Measurements from ENCODE around the gene DOCK2. TPM values are rescaled to one million over a fixed set of nuclear protein-coding genes. Genes with fewer than 3 reads are reported as not detected.

DOCK2 gene
- polyA plus RNA-seq, 1 of the 3 experiments (the other 2 are of a cell fraction), result 3.8 TPM

DNA sequence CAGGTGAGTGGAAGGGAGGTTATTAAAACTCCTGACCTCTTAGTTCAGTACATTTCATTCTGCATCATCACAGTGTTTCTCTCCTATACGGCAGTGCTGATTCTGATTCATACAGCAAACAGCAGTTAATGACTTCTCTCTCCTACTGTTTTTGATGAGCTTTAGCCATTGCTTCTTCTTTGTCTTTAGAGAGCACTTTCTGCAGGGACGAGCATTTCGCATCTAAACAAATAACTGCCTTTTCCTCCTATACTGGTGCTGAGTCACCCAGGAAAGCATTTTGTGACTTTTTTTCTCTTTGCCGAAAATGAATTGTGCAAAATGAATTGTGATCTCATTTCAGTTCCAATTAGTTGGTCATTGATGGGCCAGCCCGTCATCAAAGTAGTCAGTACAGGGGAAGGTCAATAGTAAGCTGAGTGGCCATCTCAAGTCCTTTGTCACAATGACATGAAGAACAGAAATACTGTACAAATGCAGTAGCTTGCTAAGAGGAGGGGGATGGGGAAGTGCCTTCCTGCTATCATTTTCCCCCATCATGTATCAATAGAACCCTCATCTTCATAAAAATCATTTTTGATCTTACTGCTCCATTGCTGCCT is 244.7 kb downstream of the DOCK2 start:
- ChIA-PET CTCF (interaction anchor here (1.3 kb wide), 1 partner anchor 99 kb away, joined by 4 read pairs; the partner anchor contains the start of gene INSYN2B), POLR2A (no interaction called here)
- Histone ChIP-seq H3K4me3 (ENCODE audit: low read depth in 2 of 2, low read length in 1 of 2) (no peak overlapping the region), H3K4me2 (no peak overlapping the region), H3K79me2 (ENCODE audit: insufficient read depth) (peaks cover 12% of the 10 kb centered on the region; the same call in 1 of the 2 replicates), H3K9ac (no peak overlapping the region), H3F3A (replicated peaks; ENCODE audit: insufficient read depth) (no peaks in the 10 kb centered on the region), H3K36me3 (replicated peaks in 1 of 2; ENCODE audit: control insufficient read depth in 1 of 2, insufficient read depth in 2 of 2, low read length in 1 of 2) (peaks cover 0 to 56% of the 10 kb centered on the region in 2 experiments), H2AFZ (ENCODE audit: low read depth) (no peak overlapping the region), H3K27me3 (ENCODE audit: insufficient read depth) (no peaks in the 10 kb centered on the region), H3K27ac (ENCODE audit: low read depth in 2 of 2, low read length in 1 of 2) (no peak overlapping the region), H3K4me1 (ENCODE audit: control insufficient read depth in 1 of 2, insufficient read depth in 2 of 2, low read depth in 1 of 2, low read length in 1 of 2) (no peaks in the 10 kb centered on the region), H4K20me1 (ENCODE audit: insufficient read depth) (no peaks in the 10 kb centered on the region), H3K9me3 (no peaks in the 10 kb centered on the region), H3K9me2 (no peaks in the 10 kb centered on the region)
- TF ChIP-seq SMC3 (IDR thresholded peaks at IDR 0.05; ENCODE audit: low read depth, low read length) (no peak), RFX5 (IDR thresholded peaks at IDR 0.05; ENCODE audit: low read length) (no peak), MEF2A (IDR thresholded peaks at IDR 0.05; ENCODE audit: borderline replicate concordance, low read depth) (no peak), RAD21 (IDR thresholded peaks at IDR 0.05; ENCODE audit: low read length) (no peak)
- TF ChIP-seq, protein P1, sequence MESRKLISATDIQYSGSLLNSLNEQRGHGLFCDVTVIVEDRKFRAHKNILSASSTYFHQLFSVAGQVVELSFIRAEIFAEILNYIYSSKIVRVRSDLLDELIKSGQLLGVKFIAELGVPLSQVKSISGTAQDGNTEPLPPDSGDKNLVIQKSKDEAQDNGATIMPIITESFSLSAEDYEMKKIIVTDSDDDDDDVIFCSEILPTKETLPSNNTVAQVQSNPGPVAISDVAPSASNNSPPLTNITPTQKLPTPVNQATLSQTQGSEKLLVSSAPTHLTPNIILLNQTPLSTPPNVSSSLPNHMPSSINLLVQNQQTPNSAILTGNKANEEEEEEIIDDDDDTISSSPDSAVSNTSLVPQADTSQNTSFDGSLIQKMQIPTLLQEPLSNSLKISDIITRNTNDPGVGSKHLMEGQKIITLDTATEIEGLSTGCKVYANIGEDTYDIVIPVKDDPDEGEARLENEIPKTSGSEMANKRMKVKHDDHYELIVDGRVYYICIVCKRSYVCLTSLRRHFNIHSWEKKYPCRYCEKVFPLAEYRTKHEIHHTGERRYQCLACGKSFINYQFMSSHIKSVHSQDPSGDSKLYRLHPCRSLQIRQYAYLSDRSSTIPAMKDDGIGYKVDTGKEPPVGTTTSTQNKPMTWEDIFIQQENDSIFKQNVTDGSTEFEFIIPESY (IDR thresholded peaks at IDR 0.05; ENCODE audit: borderline replicate concordance, low read depth), result no peak
- TF ChIP-seq, protein P2, sequence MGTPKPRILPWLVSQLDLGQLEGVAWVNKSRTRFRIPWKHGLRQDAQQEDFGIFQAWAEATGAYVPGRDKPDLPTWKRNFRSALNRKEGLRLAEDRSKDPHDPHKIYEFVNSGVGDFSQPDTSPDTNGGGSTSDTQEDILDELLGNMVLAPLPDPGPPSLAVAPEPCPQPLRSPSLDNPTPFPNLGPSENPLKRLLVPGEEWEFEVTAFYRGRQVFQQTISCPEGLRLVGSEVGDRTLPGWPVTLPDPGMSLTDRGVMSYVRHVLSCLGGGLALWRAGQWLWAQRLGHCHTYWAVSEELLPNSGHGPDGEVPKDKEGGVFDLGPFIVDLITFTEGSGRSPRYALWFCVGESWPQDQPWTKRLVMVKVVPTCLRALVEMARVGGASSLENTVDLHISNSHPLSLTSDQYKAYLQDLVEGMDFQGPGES (IDR thresholded peaks at IDR 0.05; ENCODE audit: low read depth, low read length), result no peak
- TF ChIP-seq, protein P3, sequence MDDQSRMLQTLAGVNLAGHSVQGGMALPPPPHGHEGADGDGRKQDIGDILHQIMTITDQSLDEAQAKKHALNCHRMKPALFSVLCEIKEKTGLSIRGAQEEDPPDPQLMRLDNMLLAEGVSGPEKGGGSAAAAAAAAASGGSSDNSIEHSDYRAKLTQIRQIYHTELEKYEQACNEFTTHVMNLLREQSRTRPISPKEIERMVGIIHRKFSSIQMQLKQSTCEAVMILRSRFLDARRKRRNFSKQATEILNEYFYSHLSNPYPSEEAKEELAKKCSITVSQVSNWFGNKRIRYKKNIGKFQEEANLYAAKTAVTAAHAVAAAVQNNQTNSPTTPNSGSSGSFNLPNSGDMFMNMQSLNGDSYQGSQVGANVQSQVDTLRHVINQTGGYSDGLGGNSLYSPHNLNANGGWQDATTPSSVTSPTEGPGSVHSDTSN (IDR thresholded peaks at IDR 0.05), result no peak
- TF ChIP-seq, protein P4, sequence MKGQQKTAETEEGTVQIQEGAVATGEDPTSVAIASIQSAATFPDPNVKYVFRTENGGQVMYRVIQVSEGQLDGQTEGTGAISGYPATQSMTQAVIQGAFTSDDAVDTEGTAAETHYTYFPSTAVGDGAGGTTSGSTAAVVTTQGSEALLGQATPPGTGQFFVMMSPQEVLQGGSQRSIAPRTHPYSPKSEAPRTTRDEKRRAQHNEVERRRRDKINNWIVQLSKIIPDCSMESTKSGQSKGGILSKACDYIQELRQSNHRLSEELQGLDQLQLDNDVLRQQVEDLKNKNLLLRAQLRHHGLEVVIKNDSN (IDR thresholded peaks at IDR 0.05; ENCODE audit: borderline replicate concordance, low read depth), result no peak
- WGBS (ENCODE audit: low lambda C conversion rate), result 80% methylated on average over 5 of the region's 5 CpGs
- no peak for DNase-seq

DNA sequence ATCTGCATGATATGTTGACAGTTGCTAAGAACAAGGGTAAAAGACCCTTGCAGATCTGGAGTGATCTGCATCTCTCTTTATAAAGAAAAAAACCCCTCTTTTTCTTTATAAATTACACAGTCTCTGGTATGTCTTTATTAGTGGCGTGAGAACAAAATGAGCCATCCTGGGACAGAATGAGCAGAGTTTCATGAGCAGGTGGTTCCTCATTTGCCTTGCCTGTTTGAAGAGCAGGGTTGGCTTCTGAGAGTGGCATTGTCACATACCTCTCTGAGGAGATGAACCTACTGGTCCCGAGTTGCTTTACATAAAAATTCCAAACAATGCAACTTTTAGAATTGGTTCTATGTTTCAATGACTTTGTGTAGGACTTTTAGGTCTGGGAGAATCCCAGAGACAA is 249.0 kb downstream of the DOCK2 start:
- Histone ChIP-seq H3K9me3 (no peaks in the 10 kb centered on the region), H3F3A (replicated peaks; ENCODE audit: insufficient read depth) (no peaks in the 10 kb centered on the region), H3K27ac (ENCODE audit: low read depth in 2 of 2, low read length in 1 of 2) (no peak overlapping the region), H2AFZ (ENCODE audit: low read depth) (no peak overlapping the region), H3K4me2 (no peak overlapping the region), H3K9me2 (no peaks in the 10 kb centered on the region), H3K4me3 (ENCODE audit: low read depth in 2 of 2, low read length in 1 of 2) (no peak overlapping the region), H3K9ac (no peak overlapping the region), H4K20me1 (ENCODE audit: insufficient read depth) (no peaks in the 10 kb centered on the region), H3K79me2 (ENCODE audit: insufficient read depth) (peaks cover 13% of the 10 kb centered on the region; the same call in 1 of the 2 replicates), H3K27me3 (ENCODE audit: insufficient read depth) (no peaks in the 10 kb centered on the region), H3K4me1 (ENCODE audit: control insufficient read depth in 1 of 2, insufficient read depth in 2 of 2, low read depth in 1 of 2, low read length in 1 of 2) (no peaks in the 10 kb centered on the region), H3K36me3 (replicated peaks in 1 of 2; ENCODE audit: control insufficient read depth in 1 of 2, insufficient read depth in 2 of 2, low read length in 1 of 2) (peaks cover 0 to 36% of the 10 kb centered on the region in 2 experiments)
- POLR2A ChIA-PET, result no interaction called here
- DNase-seq, result no peak
- CTCF ChIA-PET, result interaction anchor here (0.8 to 1.2 kb wide), 2 partner anchors 27 to 32 kb away, joined by 3 read pairs; no protein-coding TSS in a partner anchor
- 88% methylated on average over 2 of the region's 2 CpGs for WGBS (ENCODE audit: low lambda C conversion rate)
- TF ChIP-seq, protein P2 (IDR thresholded peaks at IDR 0.05; ENCODE audit: low read depth, low read length), result no peak
- TF ChIP-seq, protein P3 (IDR thresholded peaks at IDR 0.05), result no peak
- TF ChIP-seq TCF12 (IDR thresholded peaks at IDR 0.05) (no peak), SMC3 (IDR thresholded peaks at IDR 0.05; ENCODE audit: low read depth, low read length) (no peak), EZH2phosphoT487 (IDR thresholded peaks at IDR 0.05; ENCODE audit: borderline replicate concordance, low read depth) (no peak), RFX5 (IDR thresholded peaks at IDR 0.05; ENCODE audit: low read length) (no peak), GABPA (IDR thresholded peaks at IDR 0.05; ENCODE audit: low read depth) (no peak)
- TF ChIP-seq, protein P5, sequence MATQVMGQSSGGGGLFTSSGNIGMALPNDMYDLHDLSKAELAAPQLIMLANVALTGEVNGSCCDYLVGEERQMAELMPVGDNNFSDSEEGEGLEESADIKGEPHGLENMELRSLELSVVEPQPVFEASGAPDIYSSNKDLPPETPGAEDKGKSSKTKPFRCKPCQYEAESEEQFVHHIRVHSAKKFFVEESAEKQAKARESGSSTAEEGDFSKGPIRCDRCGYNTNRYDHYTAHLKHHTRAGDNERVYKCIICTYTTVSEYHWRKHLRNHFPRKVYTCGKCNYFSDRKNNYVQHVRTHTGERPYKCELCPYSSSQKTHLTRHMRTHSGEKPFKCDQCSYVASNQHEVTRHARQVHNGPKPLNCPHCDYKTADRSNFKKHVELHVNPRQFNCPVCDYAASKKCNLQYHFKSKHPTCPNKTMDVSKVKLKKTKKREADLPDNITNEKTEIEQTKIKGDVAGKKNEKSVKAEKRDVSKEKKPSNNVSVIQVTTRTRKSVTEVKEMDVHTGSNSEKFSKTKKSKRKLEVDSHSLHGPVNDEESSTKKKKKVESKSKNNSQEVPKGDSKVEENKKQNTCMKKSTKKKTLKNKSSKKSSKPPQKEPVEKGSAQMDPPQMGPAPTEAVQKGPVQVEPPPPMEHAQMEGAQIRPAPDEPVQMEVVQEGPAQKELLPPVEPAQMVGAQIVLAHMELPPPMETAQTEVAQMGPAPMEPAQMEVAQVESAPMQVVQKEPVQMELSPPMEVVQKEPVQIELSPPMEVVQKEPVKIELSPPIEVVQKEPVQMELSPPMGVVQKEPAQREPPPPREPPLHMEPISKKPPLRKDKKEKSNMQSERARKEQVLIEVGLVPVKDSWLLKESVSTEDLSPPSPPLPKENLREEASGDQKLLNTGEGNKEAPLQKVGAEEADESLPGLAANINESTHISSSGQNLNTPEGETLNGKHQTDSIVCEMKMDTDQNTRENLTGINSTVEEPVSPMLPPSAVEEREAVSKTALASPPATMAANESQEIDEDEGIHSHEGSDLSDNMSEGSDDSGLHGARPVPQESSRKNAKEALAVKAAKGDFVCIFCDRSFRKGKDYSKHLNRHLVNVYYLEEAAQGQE (IDR thresholded peaks at IDR 0.05; ENCODE audit: low read depth, low read length), result no peak
- TF ChIP-seq, protein P6, sequence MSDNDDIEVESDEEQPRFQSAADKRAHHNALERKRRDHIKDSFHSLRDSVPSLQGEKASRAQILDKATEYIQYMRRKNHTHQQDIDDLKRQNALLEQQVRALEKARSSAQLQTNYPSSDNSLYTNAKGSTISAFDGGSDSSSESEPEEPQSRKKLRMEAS (IDR thresholded peaks at IDR 0.05; ENCODE audit: low read depth), result no peak

All from SK-N-SH (cell line).